Prostate gland (tissue), 2 donors: ENCODE results near the gene IL3RA.

Experiments used
- CTCF ChIP-seq, 4 experiments: fragments of 200-600 bp in 2 of 4; fragments of 450-650 bp in 2 of 4; sonication (generic) in 2 of 4; IDR thresholded peaks; 1 replicate in 3 of 4; 2 replicates in 1 of 4; pipeline ENCODE4 v1.5.1; 2016 to 2019; ENCODE audit warnings: antibody characterized with exemption in 4 of 4, mild to moderate bottlenecking in 2 of 4, moderate library complexity in 2 of 4
- POLR2A ChIP-seq: fragments of 450-650 bp; IDR thresholded peaks from one replicate; pipeline ENCODE4 v1.6.1; 2016; ENCODE audit warnings: antibody characterized with exemption, mild to moderate bottlenecking
- POLR2AphosphoS5 ChIP-seq: sonication (generic); formaldehyde crosslinking; IDR thresholded peaks from one replicate; pipeline ENCODE4 v1.6.1; 2017; ENCODE audit warnings: antibody characterized with exemption

- TF ChIP-seq POLR2AphosphoS5 (no peak), POLR2A (no peak), CTCF (IDR thresholded peaks at IDR 0.05) (no peak)
These were observed 49.9 kb downstream of the IL3RA start for GRCh38 chrX:1386338-1387127.
